HEK293 (cell line): ENCODE results near the gene PPP1R9B.

Experiments
- CTCF ChIA-PET: fragments of 350-600 bp; formaldehyde crosslinking; extraction: SDS; loops from one replicate; lab custom pipeline; 2021; ENCODE audit warnings: antibody characterized with exemption; lab: Yijun Ruan, JAX
- POLR2A ChIA-PET: fragments of 300-600 bp; formaldehyde crosslinking; extraction: SDS; loops from one replicate; lab custom pipeline; 2020; ENCODE audit warnings: antibody characterized with exemption, inconsistent platforms; lab: Yijun Ruan, JAX
- H3K27ac ChIP-seq: fragments of 200-500 bp; sonication (Bioruptor generic); 2 replicates; pipeline ENCODE4 v1.5.1; 2014; ENCODE audit warnings: low read depth, low read length, control low read depth, inconsistent platforms; ENCODE audit errors: extremely low read depth
- H3K36me3 ChIP-seq, 2 experiments: fragments of 200-500 bp in 1 of 2; sonication (Bioruptor generic) in 1 of 2; 1 replicate in 1 of 2; 2 replicates in 1 of 2; pipeline ENCODE4 v1.5.1; 2014 to 2017; ENCODE audit warnings: inconsistent platforms in 2 of 2, low read length in 2 of 2; ENCODE audit not compliant: control insufficient read depth in 2 of 2, insufficient read depth in 1 of 2
- H3K4me1 ChIP-seq: fragments of 200-500 bp; sonication (Bioruptor generic); 2 replicates; pipeline ENCODE4 v1.5.1; 2014; ENCODE audit warnings: mild to moderate bottlenecking, low read length, inconsistent platforms; ENCODE audit not compliant: control insufficient read depth, insufficient read depth
- H3K4me3 ChIP-seq: 2 replicates; pipeline ENCODE4 v1.5.1; 2011; ENCODE audit warnings: low read depth, mild to moderate bottlenecking, control low read depth, low read length, moderate library complexity
- H3K9me3 ChIP-seq: fragments of 200-500 bp; sonication (Bioruptor generic); 2 replicates; pipeline ENCODE4 v1.5.1; 2014; ENCODE audit warnings: low read depth, low read length, inconsistent platforms; ENCODE audit not compliant: control insufficient read depth, insufficient read depth
- AEBP2 ChIP-seq: fragments of 450-650 bp; formaldehyde crosslinking; IDR thresholded peaks from 2 replicates; pipeline ENCODE4 v1.5.1; 2016; ENCODE audit warnings: missing biosample characterization, missing genetic modification characterization, borderline replicate concordance
- KLF7 ChIP-seq: fragments of 450-650 bp; formaldehyde crosslinking; IDR thresholded peaks from 2 replicates; pipeline ENCODE4 v1.5.1; 2016; ENCODE audit warnings: missing biosample characterization, missing genetic modification characterization, borderline replicate concordance
- OSR2 ChIP-seq: fragments of 450-650 bp; formaldehyde crosslinking; IDR thresholded peaks from 2 replicates; pipeline ENCODE4 v1.5.1; 2016; ENCODE audit warnings: missing biosample characterization, missing genetic modification characterization
- PATZ1 ChIP-seq: fragments of 450-650 bp; formaldehyde crosslinking; IDR thresholded peaks from 2 replicates; pipeline ENCODE4 v1.5.1; 2016; ENCODE audit warnings: missing biosample characterization, missing genetic modification characterization
- PRDM4 ChIP-seq: fragments of 450-650 bp; formaldehyde crosslinking; IDR thresholded peaks from 2 replicates; pipeline ENCODE4 v1.5.1; 2017; ENCODE audit warnings: missing biosample characterization, missing genetic modification characterization
- ZBTB49 ChIP-seq: fragments of 450-650 bp; formaldehyde crosslinking; IDR thresholded peaks from 2 replicates; pipeline ENCODE4 v1.5.1; 2016; ENCODE audit warnings: missing biosample characterization, missing genetic modification characterization, low read depth
- ZFP37 ChIP-seq: fragments of 450-650 bp; formaldehyde crosslinking; IDR thresholded peaks from 2 replicates; pipeline ENCODE4 v1.5.1; 2016; ENCODE audit warnings: missing biosample characterization, missing genetic modification characterization
- ZNF148 ChIP-seq: fragments of 450-650 bp; formaldehyde crosslinking; IDR thresholded peaks from 2 replicates; pipeline ENCODE4 v1.5.0; 2017; ENCODE audit warnings: missing biosample characterization, missing genetic modification characterization, borderline replicate concordance
- ZNF19 ChIP-seq: fragments of 450-650 bp; formaldehyde crosslinking; IDR thresholded peaks from 2 replicates; pipeline ENCODE4; 2016; ENCODE audit warnings: missing biosample characterization, missing genetic modification characterization, low read depth
- ZNF223 ChIP-seq: fragments of 450-650 bp; formaldehyde crosslinking; IDR thresholded peaks from 2 replicates; pipeline ENCODE4 v1.5.1; 2016; ENCODE audit warnings: missing biosample characterization, missing genetic modification characterization
- ZNF280C ChIP-seq: fragments of 450-650 bp; formaldehyde crosslinking; IDR thresholded peaks from 2 replicates; pipeline ENCODE4 v1.5.1; 2016; ENCODE audit warnings: missing biosample characterization, missing genetic modification characterization
- ZNF354C ChIP-seq: fragments of 450-650 bp; formaldehyde crosslinking; IDR thresholded peaks from 2 replicates; pipeline ENCODE4 v1.5.1; 2016; ENCODE audit warnings: missing biosample characterization, missing genetic modification characterization, low read depth, borderline replicate concordance
- ZNF394 ChIP-seq: fragments of 450-650 bp; formaldehyde crosslinking; IDR thresholded peaks from 2 replicates; pipeline ENCODE4 v1.5.1; 2016; ENCODE audit warnings: missing biosample characterization, missing genetic modification characterization, mild to moderate bottlenecking, moderate library complexity, borderline replicate concordance
- ZNF473 ChIP-seq: fragments of 450-650 bp; formaldehyde crosslinking; IDR thresholded peaks from 2 replicates; pipeline ENCODE4 v1.5.1; 2017; ENCODE audit warnings: missing biosample characterization, missing genetic modification characterization
- ZNF549 ChIP-seq: fragments of 450-650 bp; IDR thresholded peaks from 2 replicates; pipeline ENCODE4 v1.5.1; 2018; ENCODE audit warnings: missing biosample characterization, missing genetic modification characterization, mild to moderate bottlenecking, inconsistent platforms, moderate library complexity
- ZNF610 ChIP-seq: fragments of 450-650 bp; formaldehyde crosslinking; IDR thresholded peaks from 2 replicates; pipeline ENCODE4 v1.5.1; 2016; ENCODE audit warnings: missing biosample characterization, missing genetic modification characterization, borderline replicate concordance
- ZNF626 ChIP-seq: fragments of 450-650 bp; sonication (Bioruptor Pico); formaldehyde crosslinking; IDR thresholded peaks from 2 replicates; pipeline ENCODE4 v1.5.1; 2018; ENCODE audit warnings: missing biosample characterization, missing genetic modification characterization, inconsistent platforms
- ZNF658 ChIP-seq: fragments of 450-650 bp; formaldehyde crosslinking; IDR thresholded peaks from 2 replicates; pipeline ENCODE4; 2016; ENCODE audit warnings: missing biosample characterization, missing genetic modification characterization
- ZNF76 ChIP-seq: fragments of 450-650 bp; formaldehyde crosslinking; IDR thresholded peaks from 2 replicates; pipeline ENCODE4; 2016; ENCODE audit warnings: low read depth, missing biosample characterization, missing genetic modification characterization, borderline replicate concordance
- ZNF785 ChIP-seq: fragments of 450-650 bp; formaldehyde crosslinking; IDR thresholded peaks from 2 replicates; pipeline ENCODE4 v1.5.1; 2016; ENCODE audit warnings: missing biosample characterization, missing genetic modification characterization
- ZNF792 ChIP-seq: fragments of 450-650 bp; formaldehyde crosslinking; IDR thresholded peaks from 2 replicates; pipeline ENCODE4 v1.5.1; 2016; ENCODE audit warnings: missing biosample characterization, missing genetic modification characterization

Gene PPP1R9B

GRCh38 chr17:50097926-50098325 is 52.6 kb downstream of the PPP1R9B start:
- POLR2A ChIA-PET, result no interaction called here
- TF ChIP-seq PRDM4 (tag by site-specific recombination), result no peak
- TF ChIP-seq ZNF19, result no peak
- TF ChIP-seq ZNF610 (tag by site-specific recombination), result no peak
- TF ChIP-seq ZNF792 (tag by site-specific recombination), result no peak
- no peak for TF ChIP-seq ZBTB49
- no peak for TF ChIP-seq AEBP2
- TF ChIP-seq KLF7 (tag by site-specific recombination), result no peak
- TF ChIP-seq ZNF223, result no peak
- TF ChIP-seq OSR2 (tag by site-specific recombination), result no peak
- TF ChIP-seq ZNF354C (tag by site-specific recombination), result no peak
- Histone ChIP-seq H3K36me3 (peaks cover 0 to 46% of the 10 kb centered on the region in 2 experiments; a peak in 1 of 3 replicates), H3K27ac (no peak overlapping the region), H3K4me3 (no peak overlapping the region), H3K4me1 (peaks cover 9% of the 10 kb centered on the region), H3K9me3 (no peaks in the 10 kb centered on the region)
- CTCF ChIA-PET, result interaction anchor here (0.5 to 3.7 kb wide), 13 partner anchors 10 to 199 kb away, joined by 3 to 17 read pairs (median 4); no protein-coding TSS in a partner anchor

GRCh38 chr17:50097455-50097854 is 53.0 kb downstream of the PPP1R9B start:
- no peak overlapping the region for H3K4me3 ChIP-seq
- peaks cover 0 to 42% of the 10 kb centered on the region in 2 experiments; a peak in 1 of 3 replicates for H3K36me3 ChIP-seq
- POLR2A ChIA-PET, result no interaction called here
- H3K4me1 ChIP-seq, result peaks cover 9% of the 10 kb centered on the region
- no peak overlapping the region for H3K27ac ChIP-seq
- CTCF ChIA-PET, result interaction anchor here (0.6 to 3.7 kb wide), 13 partner anchors 10 to 200 kb away, joined by 3 to 17 read pairs (median 4); no protein-coding TSS in a partner anchor
- H3K9me3 ChIP-seq, result no peaks in the 10 kb centered on the region
- no peak for TF ChIP-seq ZFP37 (tag by site-specific recombination)
- TF ChIP-seq KLF7 (tag by site-specific recombination), result no peak
- no peak for TF ChIP-seq PATZ1 (tag by site-specific recombination)
- no peak for TF ChIP-seq ZNF280C (tag by site-specific recombination)
- no peak for TF ChIP-seq ZNF626
- no peak for TF ChIP-seq ZNF473 (tag by site-specific recombination)
- no peak for TF ChIP-seq ZNF785 (tag by site-specific recombination)
- no peak for TF ChIP-seq ZNF19
- no peak for TF ChIP-seq ZNF549 (tag by site-specific recombination)
- TF ChIP-seq ZNF148, result no peak
- TF ChIP-seq ZNF394 (tag by site-specific recombination), result no peak
- TF ChIP-seq ZNF76 (tag by site-specific recombination), result no peak
- TF ChIP-seq ZNF658 (tag by site-specific recombination), result no peak
